22Rv1 (cell line): Measurements from ENCODE around the gene GABRA6.

Experiments used
- H3K27ac ChIP-seq: fragments of 450-650 bp; 2 replicates; pipeline ENCODE4 v1.5.1; 2017
- CTCF ChIP-seq: fragments of 450-650 bp; IDR thresholded peaks from 2 replicates; pipeline ENCODE4 v1.5.1; 2017; ENCODE audit warnings: mild to moderate bottlenecking
- ZFX ChIP-seq: fragments of 450-650 bp; IDR thresholded peaks from 2 replicates; pipeline ENCODE4 v1.6.1; 2017; ENCODE audit warnings: antibody characterized with exemption, borderline replicate concordance

Gene GABRA6

GRCh38 chr5:161686149-161686548 lies 628 bp downstream of the GABRA6 start:
- no peak overlapping the region for H3K27ac ChIP-seq
- TF ChIP-seq ZFX (no peak), CTCF (no peak)

DNA sequence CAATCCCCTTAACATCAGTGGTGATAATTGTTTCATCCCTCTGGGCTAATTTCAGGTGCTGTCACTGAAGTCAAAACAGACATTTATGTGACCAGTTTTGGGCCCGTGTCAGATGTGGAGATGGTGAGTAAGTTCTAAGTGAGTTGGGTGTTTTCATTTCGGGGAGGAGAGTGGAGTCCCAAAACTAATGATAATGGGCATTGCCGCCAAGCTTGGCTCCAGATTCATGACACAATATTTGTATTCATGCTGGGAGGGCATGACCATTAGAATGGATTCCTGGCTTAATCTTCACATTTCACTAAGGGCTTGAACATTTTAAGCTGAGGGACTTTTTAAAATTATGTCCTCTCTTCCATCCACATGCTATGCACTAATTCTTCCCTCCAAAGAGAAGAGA lies 1.4 kb downstream of the GABRA6 start:
- TF ChIP-seq ZFX: no peak
- H3K27ac ChIP-seq: no peak overlapping the region

DNA sequence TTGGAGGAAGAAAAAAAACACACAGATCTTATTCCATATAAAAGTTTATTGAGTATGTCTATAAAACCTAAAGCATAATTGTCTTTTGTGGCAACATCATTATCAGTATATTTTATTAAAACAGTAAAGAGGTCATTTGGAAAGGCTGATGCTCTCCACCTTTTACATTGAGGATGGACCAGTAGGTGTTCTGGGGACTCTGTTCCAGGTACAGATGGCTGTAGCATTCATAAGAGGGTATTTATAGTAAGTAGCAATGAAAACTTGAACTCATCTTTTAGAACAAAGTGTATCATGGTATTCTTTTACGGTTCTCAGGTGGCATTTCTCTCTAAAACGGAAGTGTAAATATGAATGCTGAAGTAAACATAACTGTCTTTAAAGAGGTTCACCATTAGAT lies 1.8 kb downstream of the GABRA6 start:
- H3K27ac ChIP-seq: no peak overlapping the region
- TF ChIP-seq ZFX: no peak
- no peak for TF ChIP-seq CTCF

DNA sequence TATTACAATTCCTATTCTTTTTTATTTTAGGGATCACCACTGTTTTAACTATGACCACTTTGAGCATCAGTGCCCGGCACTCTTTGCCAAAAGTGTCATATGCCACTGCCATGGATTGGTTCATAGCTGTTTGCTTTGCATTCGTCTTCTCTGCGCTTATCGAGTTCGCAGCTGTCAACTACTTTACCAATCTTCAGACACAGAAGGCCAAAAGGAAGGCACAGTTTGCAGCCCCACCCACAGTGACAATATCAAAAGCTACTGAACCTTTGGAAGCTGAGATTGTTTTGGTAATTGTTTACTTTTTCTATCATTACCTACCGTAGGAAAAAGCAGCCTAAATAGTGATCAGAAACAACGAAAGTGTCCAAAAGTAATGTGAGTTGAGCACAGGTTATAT lies 6.4 kb downstream of the GABRA6 start:
- no peak overlapping the region for H3K27ac ChIP-seq
- TF ChIP-seq ZFX: no peak

DNA sequence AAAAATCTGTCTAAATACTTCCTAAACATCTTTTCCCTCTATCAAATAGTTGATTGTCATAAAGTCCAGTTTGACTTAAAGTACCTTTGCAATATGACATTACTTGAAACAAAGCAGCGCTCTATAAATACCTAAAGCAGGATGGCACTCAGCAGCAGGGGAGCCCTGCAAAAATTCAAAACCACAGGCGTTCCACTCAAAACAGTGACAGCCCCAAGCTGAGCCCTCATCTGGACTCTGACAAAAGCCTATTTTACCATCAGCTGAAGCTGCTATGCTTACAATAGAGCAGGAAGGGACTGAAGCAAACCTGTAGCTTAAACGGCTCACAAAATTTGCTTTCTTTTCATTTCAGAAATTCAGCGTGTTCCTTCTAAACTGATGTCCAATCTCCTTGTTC lies 11.5 kb downstream of the GABRA6 start:
- no peak overlapping the region for H3K27ac ChIP-seq
- TF ChIP-seq ZFX (no peak), CTCF (no peak)

GRCh38 chr5:161700065-161700464 lies 14.5 kb downstream of the GABRA6 start:
- no peak overlapping the region for H3K27ac ChIP-seq
- TF ChIP-seq ZFX: no peak
- no peak for TF ChIP-seq CTCF

- TF ChIP-seq CTCF (no peak), ZFX (no peak)
- no peak overlapping the region for H3K27ac ChIP-seq
Measured at GRCh38 chr5:161703528-161703927, 18.0 kb downstream of the GABRA6 start.

DNA sequence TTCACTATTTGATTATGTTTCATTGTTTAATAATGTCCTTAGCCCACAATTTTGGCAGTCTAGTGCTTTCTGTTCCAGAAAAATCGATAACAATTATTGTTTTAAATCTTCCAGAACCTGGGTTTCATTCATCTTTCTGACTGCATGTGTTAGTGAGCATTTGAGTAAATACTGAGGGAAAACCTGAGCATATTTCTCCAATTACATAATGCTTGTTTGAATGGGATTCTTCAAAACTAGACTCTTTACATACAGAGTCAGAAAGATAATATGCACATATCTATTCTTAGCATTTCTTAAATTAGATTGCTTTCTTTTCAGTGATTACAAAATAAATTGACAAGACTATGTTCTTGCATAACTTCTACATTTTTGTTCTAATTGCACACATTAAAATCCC lies 21.9 kb downstream of the GABRA6 start:
- TF ChIP-seq CTCF (no peak), ZFX (no peak)
- no peak overlapping the region for H3K27ac ChIP-seq

- no peak overlapping the region for H3K27ac ChIP-seq
- no peak for TF ChIP-seq ZFX
- TF ChIP-seq CTCF: no peak
Measured at GRCh38 chr5:161709239-161709638, 23.7 kb downstream of the GABRA6 start.
